Cerebellar nuclear complex (tissue), 1 donor: ENCODE measurements around the gene ARHGAP4.
A peak's percentile ranks its signal among the peaks of the same experiment; 100 is the strongest.

Experiments
- DNase-seq, 2 experiments: peaks; one replicate each; lab custom pipeline; 2025; lab: John Stamatoyannopoulos, UW

Gene ARHGAP4

DNA sequence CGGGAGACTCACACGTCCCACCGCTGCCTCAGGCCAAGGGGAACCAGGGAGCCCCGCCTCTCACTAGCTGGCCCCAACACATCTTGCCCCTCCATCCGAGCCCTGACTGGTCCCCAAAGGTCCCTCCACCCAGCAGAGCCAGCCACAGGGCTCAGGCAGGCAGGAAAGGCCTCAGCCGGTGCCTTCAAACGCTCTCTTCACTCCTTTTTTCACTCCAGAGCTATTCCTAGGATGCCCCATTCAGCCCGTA is 1.5 kb upstream of the ARHGAP4 start:
- no peak for DNase-seq

DNA sequence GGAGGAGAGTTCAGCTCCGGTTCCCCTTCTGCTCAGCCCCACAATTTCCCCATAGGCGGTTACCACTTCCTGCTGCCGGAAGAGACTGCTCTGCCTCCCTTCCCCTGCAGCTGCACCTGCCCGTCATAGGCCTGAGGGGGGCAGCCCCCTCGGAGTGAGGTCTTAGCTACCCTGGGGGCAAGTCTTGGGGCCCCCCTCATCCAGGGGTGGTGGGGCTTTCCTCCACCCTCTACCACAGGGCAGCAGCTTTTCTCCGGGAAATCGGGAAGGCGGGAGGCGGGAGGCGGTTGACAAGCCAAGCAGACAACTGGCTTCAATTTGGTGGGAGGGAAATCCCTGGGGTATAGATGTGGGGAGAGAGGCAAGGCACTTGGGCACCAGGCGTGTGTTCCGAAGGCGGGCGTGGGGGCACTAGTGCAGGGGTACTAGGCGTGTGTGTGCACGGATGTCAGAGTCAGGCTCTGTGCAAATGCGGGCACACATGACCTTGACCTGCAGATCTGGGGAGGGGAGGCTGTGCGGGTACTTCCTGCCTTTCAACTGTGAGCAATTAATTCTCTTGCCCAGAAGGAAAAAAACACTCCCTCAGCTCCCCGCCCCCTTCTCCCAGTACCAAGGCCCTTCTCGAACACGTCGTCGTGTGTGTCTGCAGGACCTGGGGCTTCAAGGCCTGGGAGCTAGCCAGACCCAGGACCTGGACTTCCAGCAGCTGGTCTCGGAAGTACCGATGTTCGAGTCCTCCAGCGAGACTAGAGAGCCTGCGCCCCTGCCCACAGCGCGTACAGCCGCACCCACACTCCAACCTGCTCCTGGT is 1.0 kb upstream of the ARHGAP4 start:
- no peak for DNase-seq

DNA sequence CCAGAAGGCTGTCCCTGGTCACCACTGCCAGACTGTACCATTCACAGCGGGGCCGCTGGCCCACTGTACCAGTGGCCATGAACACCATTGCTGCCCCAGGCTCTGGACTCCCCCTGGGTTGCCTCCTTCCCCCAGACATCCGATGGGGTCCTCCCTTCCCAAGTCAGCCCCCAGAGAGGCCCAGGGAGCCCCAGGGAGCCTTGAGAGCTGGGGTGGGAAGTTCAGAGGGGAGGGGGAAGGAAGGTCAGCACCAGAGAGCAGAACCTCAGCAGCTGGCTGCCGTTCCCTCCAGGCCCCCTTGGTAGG is 441 bp upstream of the ARHGAP4 start:
- DNase-seq, result no peak

DNA sequence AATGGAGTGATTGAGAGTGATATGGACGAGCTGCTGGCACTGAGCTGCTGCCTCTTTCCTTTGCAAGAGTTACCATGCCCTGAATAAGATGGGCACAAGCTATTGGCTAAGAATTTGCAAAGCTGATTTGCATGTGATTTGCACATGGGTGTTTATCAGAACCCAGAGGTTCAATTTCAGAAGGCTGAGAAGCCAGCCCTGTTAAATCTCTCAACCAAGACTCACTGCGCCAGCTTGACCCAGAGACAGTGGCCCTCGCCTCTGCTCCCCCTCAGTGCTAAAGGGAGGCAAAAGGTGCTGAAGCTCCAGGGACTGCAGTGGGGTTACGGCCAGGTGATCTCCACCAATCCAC is 701 bp downstream of the ARHGAP4 start:
- DNase-seq, result no peak

DNA sequence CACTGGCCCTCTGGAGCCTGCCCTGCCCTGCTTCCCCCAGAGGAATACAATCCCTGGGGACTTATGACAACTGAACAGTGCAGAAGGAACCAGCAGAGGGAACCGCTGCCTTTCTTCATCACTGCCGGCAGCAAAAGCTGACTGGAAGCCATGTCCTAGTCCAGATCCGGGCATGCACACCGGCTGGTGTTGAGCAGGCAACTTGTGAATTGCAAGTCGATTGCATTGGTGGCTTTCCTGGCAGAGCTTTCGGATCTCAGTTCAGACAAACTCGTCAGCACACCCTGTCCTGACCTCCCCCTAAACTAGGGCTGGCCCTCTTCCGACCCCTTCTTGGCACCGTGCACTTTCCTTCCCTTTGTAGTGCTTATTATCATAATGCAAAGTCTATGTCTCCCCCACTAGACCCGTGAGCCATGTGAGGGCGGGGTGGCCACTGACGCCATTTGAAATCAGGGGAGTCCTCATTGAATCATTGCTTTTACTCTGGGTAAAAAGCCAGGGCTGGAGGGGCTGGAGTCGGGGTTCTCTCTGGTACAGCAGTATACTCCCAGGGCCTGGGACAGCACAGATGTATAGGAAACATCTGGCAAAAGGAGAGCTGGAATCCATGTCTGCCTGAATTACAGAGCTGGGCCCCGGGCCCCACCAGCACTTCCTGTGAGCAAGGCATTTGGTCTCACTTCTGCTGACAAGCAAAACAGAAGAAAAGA is 1.8 kb downstream of the ARHGAP4 start:
- DNase-seq, result no peak

DNA sequence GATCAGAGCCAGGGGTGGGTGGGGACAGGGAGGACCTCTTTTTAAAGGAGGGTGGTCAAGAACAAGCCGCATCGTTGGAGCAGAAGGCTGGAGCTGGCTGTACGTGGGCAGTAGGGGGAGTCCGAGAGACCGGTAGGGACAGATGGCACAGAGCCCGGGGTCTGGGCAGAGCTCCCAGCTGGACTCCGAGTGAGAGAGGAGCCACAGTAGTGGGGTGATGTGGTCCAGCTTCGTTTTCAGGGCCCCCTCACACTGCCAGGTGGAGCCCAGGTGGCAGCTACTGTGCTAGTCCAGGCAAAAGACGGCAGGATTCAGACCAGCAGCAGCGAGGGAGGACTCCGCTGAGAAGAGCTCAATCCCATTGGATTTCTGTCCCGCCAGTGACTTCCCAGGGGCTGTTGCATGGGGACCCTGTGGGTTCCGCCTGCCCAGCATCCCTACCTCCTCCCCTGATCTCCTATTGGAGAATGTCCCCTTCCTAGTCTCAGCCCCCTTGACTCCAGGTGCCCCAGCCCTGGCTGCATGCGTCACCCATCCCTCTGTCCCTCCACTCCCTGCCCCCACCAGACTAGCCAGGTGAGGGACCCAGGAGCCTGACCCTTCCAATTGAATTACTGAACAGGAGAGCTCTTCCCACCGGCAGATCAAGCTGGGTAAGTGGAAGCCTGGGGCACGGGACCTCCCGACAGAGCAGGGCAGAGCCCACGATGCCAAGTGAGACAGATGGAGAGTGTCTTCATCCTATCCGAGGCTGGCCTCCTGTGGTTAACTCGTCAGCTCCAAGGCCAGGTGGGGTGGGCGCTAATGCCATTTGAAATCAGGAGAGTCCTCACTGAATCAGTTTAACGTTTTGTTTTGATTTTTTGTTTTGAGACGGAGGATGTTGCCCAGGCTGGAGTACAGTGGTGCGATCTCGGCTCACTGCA is 2.9 kb downstream of the ARHGAP4 start:
- peak; percentile 13 to 58 for DNase-seq

DNA sequence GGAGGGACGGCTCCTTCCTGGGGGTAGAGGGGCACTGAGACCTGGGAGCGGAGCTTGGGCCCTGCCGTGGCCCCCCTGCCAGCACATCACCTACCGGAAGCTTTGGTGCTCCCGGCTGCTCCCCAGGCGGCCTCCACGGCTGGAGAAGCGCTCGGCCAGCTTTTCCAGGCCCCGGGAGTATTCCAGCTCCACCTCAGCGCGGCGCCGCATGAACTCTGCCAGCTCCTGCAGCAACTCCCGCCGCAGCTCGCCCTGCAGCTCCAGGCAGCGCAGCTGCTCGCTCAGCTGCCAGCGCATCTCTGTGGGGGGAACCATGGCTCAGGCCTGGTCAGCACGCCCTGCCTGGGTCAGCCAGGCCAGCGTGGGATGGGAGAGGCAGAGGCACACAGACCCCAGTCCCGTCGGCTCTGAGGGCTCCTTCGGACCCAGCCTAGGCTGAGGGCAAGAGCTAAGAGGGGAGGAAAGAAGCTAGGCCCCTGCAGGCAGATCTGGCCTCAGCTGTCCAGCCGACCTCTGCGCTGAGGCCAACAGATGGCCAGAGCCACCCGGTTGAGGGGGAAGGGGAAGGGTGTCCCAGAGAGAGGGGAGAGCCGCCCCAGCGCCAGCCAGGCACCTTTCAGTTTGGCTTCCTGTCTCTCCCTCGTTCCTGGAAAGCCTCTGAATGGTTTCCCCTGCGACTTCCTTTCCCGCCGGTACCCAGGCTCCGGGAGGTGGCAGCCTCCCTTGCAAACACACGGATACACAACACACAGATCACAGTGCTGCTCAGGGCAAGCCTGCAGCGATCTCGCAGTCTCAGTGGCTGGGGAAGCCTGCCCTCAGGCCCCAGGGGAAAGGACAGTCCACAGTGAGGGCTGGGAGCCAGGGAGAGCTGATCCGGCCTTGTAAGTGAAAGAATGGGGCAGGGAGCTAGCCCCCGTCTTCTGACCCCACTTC is 4.3 kb downstream of the ARHGAP4 start:
- no peak for DNase-seq

DNA sequence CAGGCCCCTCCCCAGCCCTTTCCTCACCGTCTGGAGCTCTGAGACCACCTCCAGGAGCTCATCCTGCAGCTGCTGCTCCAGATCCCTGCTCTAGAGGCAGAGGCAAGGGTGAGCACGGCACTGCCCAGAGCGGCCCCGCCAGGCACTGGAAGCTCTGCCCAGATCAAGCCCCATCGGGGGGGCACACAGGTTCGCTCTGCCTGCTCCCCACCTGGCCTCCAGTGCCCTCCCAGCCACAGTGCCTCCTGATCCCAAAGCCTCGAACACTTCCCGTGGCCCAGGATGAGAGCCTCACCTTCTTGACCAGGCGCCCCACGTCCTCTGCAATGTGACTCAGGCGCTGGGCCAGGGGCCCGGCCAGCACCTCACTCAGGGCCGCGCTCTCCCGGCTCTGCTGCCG is 5.0 kb downstream of the ARHGAP4 start:
- DNase-seq, result no peak

DNA sequence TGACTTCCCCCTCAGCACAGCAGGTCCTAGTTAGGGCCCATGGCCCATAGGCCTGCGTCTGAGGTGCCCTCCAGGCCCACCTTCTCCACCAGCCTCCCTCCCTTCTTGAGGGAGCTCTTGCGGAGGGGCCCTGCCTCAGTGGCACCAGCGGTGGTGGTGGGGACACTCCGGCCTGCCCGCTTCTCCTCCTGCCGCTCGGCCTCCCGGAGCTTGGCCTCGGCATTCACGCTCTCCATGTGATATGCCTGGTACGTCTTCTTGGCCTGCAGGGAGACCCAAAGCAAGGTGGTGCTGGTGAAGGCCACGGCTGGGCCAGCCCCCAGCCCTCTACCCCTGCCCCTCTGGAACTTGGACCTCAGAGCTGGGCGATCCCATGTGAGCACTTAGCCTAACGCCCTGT is 5.5 kb downstream of the ARHGAP4 start:
- no peak for DNase-seq

DNA sequence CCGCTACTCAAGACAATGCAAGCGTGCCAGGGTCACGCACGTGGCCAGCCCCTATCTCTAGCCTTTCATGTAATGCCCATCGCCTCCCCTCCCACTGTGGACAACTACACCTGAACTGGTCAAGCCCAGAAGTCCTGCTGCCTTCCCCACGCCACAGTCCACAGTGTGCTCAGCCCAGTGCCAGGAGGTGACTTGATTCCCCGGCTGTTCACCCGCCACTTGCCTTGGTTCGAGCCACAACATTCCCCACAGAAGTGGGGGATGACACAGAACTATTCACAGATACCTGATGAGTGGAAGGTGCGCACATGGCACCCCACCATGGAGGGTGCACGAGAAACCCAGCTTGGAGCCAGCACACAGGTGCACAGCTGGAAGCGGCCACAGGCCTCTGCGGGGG is 6.8 kb downstream of the ARHGAP4 start:
- no peak for DNase-seq

DNA sequence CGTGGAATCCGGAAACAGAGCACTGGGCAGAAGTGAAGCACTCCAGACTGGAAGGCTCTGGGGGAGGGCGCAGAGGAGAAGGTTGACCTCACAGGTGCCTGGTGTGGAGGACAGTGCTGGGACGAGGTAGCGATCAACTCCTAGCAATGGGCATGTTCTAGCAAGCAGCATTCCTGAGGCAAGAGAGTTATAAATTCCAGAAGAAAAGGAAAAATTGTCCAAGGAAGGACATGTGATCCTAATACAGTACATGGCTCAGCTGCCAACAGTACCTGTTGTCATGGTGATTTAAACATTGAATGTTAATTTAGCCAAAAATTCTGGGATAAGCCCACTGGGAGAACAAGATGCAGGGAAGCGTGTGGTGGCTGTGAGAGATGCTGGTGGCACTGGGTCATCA is 8.2 kb downstream of the ARHGAP4 start:
- no peak for DNase-seq

DNA sequence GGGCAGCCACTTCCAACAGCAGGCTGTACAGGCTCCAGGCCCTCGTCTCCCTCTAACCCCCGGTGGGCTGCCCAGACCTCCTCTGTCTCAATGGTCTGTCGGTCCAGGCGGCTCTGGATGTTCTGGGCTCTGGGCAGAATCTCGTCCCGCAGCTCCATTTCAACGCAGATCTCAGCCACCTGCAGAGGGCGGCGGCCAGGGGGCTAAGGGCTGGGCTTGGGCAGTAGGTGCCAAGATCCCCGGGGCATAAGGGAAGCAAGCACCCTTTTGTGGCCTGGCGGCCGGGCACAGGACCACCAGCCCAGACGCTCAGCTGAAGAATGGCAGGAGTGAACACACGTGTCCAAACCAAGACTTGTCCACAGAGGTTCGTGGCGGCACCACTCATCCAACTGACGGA is 12.4 kb downstream of the ARHGAP4 start:
- no peak for DNase-seq

DNA sequence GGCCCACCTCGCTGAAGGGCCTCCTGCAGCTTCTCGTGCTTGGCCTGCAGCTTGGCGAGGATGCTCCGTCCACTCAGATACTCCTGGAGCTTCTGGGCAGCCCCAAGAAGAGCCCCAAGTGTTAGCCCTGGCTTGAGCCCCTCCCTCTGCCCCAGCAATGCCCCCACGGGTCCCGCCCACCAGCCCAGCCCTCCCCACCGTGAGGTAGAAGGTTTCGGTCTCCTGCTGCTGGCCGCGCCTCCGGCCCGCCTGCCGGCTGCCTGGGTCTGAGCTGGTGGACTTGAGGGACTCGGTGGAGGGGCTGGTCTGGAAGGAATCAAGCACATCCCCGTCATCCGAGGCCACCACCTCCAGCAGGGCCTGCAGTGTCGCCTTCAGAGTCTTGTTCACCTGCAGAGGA is 12.9 kb downstream of the ARHGAP4 start:
- DNase-seq, result no peak

DNA sequence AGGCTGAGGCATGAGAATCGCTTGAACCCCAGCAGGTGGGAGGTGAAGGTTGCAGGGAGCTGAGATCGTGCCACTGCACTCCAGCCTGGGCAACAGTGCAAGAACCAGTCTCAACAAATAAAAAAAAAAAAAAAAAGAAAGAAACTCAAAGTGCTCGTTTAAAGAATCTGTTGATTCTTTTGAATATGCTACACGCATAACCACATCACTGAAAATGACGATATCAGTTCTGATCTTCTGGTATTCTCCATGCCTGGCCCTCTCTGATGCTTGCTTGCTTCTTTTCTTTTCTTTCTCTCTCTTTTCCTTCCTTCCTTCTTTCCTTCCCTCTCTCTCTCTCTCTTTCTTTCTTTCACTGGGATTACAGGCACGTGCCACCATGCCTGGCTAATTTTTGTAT is 14.3 kb downstream of the ARHGAP4 start:
- DNase-seq, result no peak

DNA sequence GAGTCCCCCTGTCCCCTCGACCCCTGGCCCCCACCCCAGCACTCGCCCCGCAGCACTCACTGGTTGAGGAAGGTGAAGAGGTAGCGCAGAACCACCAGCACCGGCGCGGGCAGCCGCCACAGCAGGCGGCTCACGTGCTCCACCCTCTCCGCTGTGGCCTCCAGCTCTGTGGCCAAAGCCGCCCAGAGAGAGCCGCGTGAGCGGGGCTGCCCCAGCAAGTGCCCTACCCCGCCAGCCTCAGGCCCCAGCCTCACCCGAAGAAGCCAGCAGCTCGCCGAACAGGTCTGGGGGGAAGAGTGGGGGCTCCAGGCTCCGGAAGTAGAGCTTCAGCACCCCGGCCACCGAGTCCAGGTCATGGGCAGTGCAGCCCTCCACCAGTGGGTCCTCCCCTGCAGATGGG is 15.6 kb downstream of the ARHGAP4 start:
- no peak for DNase-seq

DNA sequence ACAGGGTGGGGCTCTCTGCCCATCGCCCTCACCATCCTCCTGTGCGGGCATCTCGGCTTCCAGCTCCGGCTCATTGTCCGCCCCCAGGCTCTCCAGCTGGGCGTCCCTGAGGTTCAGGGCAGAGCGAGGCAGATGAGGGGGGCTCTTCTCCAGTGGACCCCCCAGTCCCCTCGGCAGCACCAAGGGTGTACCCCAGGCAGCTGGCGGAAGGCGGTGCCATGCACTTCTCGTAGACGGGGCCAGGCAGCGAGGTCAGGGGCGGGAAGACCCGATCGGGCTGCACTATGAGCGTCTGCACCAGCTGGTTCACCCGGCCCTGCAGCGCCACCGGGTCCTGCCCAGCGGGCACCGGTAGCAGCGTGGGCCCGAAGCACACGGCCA is 16.1 kb downstream of the ARHGAP4 start:
- no peak for DNase-seq

DNA sequence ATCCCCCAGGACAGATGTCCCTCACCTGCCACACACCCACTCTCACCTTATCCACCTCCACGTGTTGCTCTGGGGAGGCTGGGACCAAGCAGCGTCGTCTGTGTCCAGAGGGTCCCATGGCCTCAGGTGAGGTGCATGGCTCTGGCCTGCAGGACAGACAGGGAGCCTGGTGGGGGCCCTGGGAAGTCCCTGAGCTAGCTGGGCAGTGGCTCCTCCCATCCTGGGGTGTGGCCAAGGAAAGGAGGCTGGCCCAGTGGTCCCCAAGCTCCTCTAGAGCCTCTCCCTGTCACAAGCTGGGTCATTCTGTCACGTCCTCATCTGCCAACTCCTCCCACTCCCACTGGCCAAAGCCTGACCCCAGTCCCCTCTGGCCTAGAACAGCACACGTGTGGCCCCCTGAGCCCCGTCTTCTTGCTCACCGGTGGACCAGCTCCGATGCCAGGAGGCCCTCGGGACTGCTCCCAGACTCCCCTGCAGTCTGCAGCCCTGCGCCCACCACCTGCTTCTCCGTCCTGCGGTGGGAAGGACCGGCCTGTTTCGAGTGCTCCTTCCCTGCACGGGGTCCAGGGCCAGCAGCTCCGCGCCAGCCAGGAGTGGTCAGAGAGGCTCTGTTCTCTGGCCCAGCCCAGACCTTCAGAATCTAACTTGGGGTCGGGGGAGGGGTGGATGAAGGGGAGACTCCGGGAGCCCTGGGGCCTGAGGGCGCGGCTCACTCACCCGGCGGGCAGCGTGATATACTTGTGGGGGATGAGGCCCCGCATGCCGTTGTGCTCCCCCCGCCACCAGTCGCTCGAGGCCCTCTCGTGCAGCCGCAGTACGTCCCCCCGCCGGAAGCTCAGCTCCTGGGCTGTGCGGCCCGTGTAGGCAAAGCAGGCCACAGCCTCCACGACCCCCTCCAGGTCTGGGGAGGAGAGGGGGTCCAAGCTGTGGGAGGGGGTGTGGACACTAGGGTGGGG is 16.8 kb downstream of the ARHGAP4 start:
- DNase-seq, result peak in 1 of 2 experiments; percentile 10

DNA sequence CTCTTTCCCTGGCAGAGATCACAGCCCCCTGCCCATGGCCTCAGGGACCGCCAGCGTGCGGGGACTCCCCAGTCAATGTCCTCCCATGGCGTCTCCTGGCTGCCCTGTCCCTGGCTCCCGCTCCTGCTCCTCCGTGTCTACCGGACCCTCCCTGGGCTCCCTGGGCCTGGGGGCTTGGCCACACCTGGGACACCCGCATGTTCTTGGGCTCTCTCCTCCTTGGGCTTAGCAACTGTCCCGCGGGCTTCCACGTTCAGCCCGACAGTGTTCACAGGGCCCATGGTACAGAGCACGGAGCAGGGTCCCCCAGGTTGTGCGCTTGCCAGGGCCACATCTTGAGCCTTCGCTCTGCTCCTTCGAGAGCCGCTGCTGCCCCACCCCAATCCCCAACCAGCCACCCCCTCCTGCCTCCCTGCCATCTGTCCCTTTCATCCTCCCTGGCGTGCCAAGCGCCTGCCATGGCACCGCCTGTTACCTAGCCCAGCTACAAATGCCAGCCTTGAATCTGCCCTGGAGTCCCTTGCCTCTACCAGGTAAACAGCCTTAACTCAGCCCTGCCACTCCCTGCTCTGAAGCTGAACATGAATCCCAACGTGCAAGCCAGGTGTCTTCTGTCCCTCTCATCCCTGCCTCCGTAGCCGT is 17.7 kb downstream of the ARHGAP4 start:
- DNase-seq, result peak; percentile 6 to 8

DNA sequence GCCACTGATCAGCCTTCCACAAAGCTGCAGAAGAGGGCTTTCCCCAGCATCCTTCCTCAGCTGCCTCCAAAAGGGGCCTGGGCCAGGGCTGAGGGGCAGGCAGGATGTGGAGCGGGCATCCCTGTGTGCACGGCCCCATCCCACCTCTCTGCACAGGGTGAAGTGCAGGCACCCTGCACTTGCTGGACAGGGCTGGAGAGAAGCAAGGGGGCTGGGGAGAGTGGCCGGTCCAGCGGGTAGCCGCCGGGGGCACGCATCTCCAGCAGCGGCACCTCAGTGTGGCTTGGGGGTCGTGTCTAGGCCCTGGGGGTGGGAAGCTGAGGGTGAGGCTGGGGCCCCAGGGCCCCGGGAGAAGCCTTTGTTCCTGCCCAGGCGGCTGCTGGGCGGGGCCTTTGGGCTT is 18.6 kb downstream of the ARHGAP4 start:
- DNase-seq, result no peak

DNA sequence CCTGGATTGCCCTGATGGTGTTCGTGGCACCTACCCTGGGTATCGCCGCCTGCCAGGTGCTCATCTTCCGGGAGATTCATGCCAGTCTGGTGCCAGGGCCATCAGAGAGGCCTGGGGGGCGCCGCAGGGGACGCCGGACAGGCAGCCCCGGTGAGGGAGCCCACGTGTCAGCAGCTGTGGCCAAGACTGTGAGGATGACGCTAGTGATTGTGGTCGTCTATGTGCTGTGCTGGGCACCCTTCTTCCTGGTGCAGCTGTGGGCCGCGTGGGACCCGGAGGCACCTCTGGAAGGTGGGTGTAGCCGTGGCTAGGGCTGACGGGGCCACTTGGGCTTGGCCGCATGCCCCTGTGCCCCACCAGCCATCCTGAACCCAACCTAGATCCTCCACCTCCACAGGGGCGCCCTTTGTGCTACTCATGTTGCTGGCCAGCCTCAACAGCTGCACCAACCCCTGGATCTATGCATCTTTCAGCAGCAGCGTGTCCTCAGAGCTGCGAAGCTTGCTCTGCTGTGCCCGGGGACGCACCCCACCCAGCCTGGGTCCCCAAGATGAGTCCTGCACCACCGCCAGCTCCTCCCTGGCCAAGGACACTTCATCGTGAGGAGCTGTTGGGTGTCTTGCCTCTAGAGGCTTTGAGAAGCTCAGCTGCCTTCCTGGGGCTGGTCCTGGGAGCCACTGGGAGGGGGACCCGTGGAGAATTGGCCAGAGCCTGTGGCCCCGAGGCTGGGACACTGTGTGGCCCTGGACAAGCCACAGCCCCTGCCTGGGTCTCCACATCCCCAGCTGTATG is 19.7 kb downstream of the ARHGAP4 start:
- DNase-seq, result no peak
